ENCODE data around the gene KIF2A. TPM values are rescaled to one million over a fixed set of nuclear protein-coding genes. Genes with fewer than 3 reads are reported as not detected.

Gene KIF2A
- total and polyA plus RNA-seq, 2 of the 13 experiments (the other 11 are each of a cell fraction or from before 2014, with no cell fraction given): 8.5 to 19.2 TPM

GRCh38 chr5:62412549-62413329 lies 106.7 kb downstream of the KIF2A start, which contains the start of gene IPO11 (continued):
- TF ChIP-seq RNF219 (CRISPR knock-in tag; IDR thresholded peaks at IDR 0.05) (no peak), SPEN (CRISPR knock-in tag; IDR thresholded peaks at IDR 0.05; ENCODE audit: low read depth) (peak; percentile 86), ATF7-NPFF (CRISPR knock-in tag; IDR thresholded peaks at IDR 0.05; ENCODE audit: low read depth) (peak; percentile 78), ZBTB4 (CRISPR knock-in tag; IDR thresholded peaks at IDR 0.05; ENCODE audit: borderline replicate concordance) (peak; percentile 85; the same call in 1 of the 2 replicates), GABPA (IDR thresholded peaks at IDR 0.05; ENCODE audit: low read depth, low read length) (no peak), GABPA (CRISPR knock-in tag; IDR thresholded peaks at IDR 0.05; ENCODE audit: low read depth) (peak; percentile 60), ZSCAN9 (CRISPR knock-in tag; IDR thresholded peaks at IDR 0.05; ENCODE audit: borderline replicate concordance) (peak; percentile 67; the same call in 1 of the 2 replicates), ASH2L (IDR thresholded peaks at IDR 0.05; ENCODE audit: insufficient read length, low read depth, low read length) (peak; percentile 97), ZNF230 (CRISPR knock-in tag; IDR thresholded peaks at IDR 0.05) (peak; percentile 81; the same call in 1 of the 2 replicates), ZSCAN31 (CRISPR knock-in tag; IDR thresholded peaks at IDR 0.05; ENCODE audit: low read depth) (peak; percentile 82; the same call in 1 of the 2 replicates), ZNF44 (CRISPR knock-in tag; IDR thresholded peaks at IDR 0.05) (peak; percentile 73; the same call in 1 of the 2 replicates), FOXP4 (CRISPR knock-in tag; IDR thresholded peaks at IDR 0.05) (0 out of 2 replicates have a peak, but pooled peaks have one; percentile 20), LBX2 (CRISPR knock-in tag; IDR thresholded peaks at IDR 0.05; ENCODE audit: borderline replicate concordance) (no peak), DDIT3 (CRISPR knock-in tag; IDR thresholded peaks at IDR 0.05) (no peak), HNRNPL (IDR thresholded peaks at IDR 0.05; ENCODE audit: low read depth, low read length) (peak; percentile 59; the same call in 1 of the 2 replicates), TFDP1 (CRISPR knock-in tag; IDR thresholded peaks at IDR 0.05; ENCODE audit: borderline replicate concordance) (peak; percentile 98), RELA (CRISPR knock-in tag; IDR thresholded peaks at IDR 0.05) (peak; percentile 48; the same call in 1 of the 2 replicates), ZNF124 (CRISPR knock-in tag; IDR thresholded peaks at IDR 0.05) (0 out of 2 replicates have a peak, but pooled peaks have one; percentile 38), PHF5A (CRISPR knock-in tag; IDR thresholded peaks at IDR 0.05; ENCODE audit: low read depth, unreplicated experiment) (peak; percentile 62)
